GM19468 (cell line): ENCODE data around the gene CYB561.
"Not testable (repeated sequence)": the region's sequence is repeated elsewhere in the genome, so short reads cannot be mapped to it uniquely, and the experiment has no call there.

Experiments used
- ATAC-seq: cut with Tn5 transposase; IDR thresholded peaks from one replicate; pipeline ENCODE4 v1.9.1; 2021; ENCODE audit warnings: mild to moderate bottlenecking, moderate library complexity, moderate number of reproducible peaks; ENCODE audit not compliant: unreplicated experiment; ENCODE audit errors: extremely low read depth

Gene CYB561

DNA sequence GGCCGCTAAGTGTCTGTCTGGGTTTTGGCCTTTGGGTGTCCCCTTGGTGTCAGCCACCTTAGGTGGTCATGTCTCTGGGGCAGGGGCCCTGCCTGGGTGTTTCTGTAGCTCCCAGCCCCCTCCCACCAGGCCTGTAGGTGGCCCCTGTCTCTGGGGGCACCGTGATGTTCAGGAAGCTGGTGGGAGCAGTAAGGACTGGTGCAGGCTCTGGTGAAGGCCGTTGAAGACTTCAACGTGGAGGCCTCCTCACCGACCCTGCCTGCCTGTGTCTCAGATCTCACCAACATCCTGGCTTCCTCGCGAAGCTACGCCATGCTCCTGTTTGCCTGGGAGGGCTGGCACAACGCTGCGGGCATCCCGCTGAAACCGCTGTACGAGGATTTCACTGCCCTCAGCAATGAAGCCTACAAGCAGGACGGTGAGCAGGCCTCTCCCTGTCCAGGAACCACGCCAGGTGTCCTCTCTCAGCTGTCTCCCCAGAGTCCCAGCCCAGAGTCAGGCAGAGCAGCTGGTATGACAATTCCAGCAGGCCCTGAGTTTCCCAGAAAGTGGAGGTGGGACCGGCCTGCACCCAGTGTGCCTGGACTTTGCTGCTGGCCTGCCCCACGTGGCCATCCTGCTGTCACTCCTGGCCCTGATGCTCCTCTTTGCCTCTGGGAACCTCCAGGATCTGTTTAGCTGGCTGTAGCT lies 33.5 kb upstream of the CYB561 start:
- no peak for ATAC-seq

DNA sequence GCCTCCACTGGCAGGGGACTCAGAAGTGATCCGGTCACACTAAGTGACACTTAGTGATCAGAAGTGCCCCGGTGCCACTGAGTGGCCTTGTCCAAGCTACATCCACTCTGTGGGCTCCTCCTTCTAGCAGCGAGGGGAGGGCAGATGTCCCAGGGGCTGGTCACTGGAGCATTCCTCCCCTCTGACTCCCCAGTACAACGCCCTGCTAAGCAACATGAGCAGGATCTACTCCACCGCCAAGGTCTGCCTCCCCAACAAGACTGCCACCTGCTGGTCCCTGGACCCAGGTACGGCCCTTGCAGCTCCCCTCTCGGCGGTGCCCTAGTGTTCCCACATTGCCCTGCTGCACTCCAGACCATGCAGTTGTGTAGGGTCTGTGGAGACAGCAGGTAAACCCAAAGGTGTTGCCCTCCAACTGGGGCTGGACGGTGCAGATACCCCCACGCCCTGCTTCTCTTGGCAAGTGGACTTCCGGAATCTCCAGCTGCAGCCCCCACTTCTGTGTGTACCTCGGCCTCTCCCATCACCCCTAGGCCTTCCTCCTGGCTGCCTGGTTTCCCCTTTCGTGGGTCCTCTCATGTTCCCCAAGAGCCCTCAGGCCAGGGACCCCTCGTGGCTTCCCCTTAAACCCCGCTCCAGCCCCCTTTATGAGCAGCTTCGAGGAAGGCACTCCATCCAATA lies 32.8 kb upstream of the CYB561 start:
- no peak for ATAC-seq

DNA sequence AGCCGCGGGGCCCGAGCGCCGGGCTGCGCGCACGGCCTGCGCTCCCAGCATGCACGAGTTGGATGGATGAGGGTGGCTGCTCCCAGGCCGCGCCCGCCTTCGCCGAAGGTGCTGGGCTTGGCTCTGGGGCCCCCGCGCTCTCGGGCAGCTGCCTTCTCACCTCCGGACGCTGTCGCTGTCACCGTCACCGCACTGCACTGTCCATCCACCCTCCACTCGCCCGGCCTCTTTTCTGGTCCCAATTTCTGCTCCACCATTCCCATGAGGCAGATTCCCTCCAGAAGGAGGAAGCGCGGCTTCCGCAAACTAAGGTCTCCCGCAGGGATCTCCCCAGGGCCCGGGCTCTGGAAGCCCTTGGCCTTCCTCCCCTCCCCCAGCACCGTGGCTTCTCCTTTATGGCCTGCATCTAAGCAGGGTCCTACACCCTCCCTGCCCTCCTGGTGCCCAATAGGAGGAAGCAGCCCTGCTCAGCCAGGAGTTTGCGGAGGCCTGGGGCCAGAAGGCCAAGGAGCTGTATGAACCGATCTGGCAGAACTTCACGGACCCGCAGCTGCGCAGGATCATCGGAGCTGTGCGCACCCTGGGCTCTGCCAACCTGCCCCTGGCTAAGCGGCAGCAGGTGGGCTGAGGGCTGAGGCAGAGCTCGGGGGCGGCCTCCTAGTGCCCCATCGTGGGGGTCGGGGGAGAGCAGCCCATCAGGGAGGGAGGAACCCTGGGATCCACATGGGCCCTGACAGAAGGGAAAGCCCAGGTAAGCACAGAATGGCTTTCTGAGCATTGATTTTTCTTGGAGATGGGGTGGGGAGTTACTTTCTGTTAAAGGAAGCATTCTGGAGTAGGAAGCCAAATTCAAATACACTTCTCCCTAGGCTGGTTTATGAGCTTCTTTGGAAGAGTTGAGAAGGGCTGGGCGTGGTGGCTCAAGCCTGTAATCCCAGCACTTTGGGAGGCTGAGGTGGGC lies 31.7 kb upstream of the CYB561 start:
- ATAC-seq = no peak

DNA sequence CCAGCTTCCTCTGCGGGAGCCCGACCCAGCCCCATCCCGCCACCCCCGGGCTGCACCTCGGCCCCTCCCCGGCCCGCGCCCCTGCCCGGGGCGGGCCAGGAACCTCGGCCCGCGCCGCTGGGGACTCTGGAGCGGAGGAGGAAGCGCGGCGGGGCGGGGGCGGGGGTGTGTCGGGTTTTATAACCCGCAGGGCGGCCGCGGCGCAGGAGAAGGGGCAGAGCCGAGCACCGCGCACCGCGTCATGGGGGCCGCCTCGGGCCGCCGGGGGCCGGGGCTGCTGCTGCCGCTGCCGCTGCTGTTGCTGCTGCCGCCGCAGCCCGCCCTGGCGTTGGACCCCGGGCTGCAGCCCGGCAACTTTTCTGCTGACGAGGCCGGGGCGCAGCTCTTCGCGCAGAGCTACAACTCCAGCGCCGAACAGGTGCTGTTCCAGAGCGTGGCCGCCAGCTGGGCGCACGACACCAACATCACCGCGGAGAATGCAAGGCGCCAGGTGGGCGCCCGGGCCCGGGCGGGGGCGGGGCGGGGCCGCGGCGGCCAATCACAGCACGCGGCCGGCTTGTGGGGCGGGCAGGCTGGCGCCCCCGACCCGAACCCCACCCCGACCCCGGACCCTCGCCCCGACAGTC lies 30.9 kb upstream of the CYB561 start, which contains the start of gene ACE:
TSS of gene ACE (plus strand) at position 208 of the 626 bp plus-strand sequence. CDS start at position 242, 34 bp downstream.
- peak; percentile 28 for ATAC-seq

DNA sequence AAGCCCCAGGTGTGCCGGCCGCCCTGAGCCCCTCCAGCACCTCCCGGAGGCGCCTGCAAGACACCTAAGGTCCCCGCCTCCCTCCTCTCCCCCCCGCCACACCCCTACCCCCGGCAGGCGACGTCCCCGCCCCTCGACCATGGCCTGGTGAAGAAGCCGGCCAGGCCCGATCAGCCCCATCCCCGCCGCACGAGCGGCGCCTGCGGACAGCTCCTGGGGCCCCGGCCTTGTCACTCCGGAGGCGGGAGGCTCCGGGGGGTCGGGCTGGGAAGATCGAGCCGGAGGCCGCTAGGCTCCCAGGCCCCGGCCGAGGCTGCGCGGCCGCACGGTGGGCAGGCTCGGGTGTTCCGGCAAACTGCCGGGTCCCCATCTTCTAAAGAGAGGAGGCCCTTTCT lies 30.4 kb upstream of the CYB561 start:
- no peak for ATAC-seq

DNA sequence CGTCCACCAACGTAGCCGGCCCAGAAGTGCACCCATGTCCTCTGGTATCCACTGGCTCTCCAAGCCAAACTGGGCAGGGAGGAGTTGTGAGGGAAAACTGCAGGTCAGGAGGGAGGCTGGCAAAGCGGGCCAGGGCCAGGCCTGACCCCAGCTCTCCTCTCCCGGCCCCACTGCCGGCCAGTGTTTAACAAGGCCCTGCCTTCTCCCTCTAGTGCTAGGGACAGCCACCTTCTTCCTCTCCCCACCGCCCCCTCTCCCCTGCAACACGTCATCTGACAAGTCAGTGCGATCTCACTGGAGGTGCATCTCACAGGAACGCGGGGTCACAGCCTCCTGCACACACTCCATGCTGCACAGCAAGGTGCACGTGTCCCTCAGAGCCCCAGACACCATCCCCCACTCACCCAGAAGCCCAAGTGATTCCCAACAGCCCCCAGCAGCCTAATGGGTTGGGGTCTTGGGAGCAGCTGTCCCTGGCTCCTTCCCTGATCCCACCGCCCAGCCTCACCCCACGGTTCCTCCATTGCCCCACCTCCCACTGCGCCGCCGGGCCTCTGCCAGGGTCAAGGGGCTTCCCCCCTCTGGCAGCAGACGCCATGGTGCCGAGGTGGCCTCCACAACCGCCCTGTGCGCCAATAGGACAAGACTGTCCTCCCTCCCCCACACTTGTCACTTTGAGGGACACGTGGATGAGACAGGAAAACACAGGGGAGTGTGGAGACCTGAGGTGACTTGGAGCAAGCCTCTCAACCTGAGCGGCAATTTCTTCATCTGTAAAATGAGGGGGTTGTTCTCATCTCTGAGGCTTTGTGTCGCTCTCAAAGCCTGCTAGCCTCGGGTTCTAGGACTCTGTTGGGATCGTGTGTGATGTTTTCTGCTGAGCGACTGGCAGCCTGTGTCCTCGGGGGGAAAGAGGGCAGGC lies 29.6 kb upstream of the CYB561 start:
- no peak for ATAC-seq

DNA sequence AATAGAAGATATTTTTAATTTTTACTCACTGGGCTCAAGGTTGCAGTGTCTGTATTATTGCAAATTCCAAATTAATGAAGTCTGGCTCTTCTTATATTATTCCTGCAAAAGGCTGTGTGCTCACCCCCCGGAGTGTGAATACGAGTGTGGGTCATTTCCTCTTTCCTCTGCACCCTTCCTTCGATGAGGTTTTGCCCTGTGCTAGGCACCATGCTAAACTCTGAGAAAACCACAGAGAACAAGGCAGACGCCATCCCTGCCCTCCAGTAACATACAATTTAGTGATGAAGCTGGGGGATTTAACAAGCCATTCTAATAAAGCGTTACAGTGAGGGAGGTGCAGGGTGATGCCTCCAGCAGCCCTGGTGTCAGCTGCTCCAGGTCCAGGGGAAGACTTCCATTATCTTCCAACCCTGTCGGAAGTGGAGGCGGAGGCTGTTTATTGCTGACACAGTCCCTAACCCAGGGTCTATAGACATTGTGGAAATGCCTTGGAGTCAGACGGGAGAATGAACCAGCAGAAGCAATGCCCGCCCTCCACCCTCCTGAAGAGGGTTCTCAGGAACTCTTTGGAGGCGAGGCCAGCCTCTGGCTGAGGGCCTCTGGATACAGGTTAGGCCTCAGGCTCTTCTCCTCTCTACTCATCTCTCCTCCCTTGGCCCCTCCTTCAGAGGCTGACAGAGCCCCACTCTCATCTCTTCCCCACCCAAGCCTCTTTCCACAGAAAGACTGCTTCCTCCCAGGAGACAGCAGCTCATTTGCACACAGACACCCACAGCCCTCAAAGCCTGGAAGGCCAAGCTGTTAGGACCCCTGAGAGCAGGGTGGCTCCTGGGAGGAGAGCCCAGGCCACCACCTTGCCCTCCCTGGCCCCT lies 28.7 kb upstream of the CYB561 start:
- no peak for ATAC-seq

DNA sequence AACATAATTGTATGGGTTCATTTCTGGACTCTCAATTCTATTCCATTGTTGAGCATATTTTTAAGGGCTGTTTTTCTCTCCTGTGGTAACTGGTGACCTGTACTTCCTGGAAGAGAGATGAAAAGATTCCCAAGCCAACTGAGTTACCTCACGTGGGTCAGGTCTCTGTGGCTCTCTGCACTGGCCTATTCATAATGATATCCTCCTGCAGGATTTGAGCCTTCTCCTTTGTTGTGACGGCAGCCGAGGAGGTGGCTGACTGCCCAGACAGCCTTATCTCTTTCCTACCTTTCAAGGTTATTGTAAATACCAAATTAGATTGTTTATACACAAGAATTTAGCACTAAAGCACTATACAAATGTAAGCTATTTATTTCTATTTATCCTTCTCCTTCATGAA lies 28.1 kb upstream of the CYB561 start:
- ATAC-seq = no peak

DNA sequence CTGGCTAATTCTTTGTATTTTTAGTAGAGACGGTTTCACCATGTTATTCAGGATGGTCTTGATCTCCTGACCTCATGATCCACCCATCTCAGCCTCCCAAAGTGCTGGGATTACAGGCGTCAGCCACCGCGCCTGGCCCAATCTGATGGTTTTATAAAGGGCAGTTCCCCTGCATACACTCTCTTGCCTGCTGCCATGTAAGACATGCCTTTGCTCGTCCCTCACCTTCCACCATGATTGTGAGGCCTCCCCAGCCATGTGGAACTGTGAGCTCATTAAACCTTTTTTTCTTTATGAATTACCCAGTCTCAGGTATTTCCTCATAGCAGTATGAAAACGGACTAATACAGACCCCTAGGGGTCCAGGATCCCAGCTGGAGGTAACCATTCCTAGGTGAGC lies 22.0 kb upstream of the CYB561 start:
- ATAC-seq = not testable (repeated sequence)

DNA sequence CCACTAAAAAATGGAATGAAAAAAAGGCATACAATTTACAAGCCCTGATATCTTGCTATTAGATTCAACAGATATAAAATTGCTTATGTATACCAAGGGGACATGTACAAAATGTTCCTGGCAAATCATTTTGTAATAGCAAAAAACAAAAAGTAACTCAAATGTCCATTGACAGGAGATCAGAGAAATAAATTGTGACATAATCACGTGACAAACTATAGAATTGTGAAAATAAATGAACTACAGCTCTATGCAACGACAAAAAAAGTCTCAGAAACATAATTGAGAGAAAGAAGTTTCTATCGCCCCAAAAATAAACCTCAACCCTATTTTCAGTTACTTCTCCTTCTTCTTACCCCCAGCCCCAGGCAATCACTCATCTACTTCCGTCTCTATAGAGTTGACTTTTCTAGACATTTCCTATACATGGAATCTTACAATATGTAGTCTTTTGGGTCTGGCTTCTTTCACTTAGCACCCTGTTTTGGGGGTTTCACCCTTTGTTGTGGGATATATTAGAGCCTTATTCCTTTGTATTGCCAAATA lies 18.7 kb upstream of the CYB561 start:
- no peak for ATAC-seq

DNA sequence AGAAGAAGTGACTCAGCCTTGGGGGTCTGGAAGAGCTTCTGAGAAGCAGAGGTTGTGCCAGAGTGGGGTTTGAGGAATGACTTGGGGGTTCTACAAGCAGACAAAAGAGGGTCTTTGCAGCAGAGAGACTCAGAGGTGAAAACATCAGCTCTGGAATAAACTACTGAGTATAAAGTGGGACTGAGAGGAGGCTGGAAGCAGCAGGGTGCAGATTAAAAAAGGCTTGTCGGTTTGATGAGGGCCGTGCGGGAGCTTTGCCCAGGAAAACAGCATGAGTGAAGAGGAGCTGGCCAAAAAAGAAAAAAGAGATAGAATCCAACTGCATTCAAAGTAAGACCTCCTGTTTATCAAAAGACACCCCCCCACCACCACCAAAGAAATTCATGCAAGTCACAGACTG lies 17.7 kb upstream of the CYB561 start:
- ATAC-seq = no peak

DNA sequence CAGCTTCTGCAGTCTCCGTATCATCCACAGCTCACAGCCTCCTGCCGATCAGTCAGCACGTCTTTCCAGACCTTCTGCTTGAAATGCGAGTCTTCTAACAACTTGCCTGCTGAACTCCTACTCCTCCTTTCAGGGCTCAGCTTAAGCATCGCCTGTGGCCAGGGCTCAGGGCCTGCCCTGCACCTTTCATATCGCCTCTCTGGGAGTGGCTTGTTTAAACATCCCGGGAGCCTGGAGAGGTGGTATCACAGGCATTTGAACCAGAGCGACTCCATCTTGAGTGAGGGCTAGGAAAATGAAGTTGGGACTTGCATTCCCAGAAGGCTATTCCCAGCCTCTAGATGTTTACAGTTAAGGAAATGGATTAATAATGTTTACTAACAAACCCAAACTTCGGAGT lies 13.9 kb upstream of the CYB561 start:
- no peak for ATAC-seq

DNA sequence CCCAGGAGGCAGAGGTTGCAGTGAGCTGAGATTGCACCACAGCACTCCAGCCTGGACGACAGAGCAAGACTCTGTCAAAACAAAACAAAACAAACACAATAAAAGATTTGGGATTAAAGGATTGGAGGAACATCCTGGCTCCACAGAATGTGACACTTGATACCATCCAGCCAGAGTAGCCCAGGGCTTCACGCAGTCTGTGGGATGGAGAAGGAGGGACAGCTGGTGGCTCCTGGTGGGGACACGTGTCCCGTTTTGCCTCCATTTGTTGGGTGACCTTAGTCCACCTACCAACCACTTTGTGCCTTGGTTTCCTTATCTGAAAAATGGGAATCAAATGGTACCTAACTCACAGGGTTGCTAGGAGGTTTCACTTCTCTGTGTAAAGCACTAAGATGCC lies 12.4 kb upstream of the CYB561 start:
- ATAC-seq = no peak

DNA sequence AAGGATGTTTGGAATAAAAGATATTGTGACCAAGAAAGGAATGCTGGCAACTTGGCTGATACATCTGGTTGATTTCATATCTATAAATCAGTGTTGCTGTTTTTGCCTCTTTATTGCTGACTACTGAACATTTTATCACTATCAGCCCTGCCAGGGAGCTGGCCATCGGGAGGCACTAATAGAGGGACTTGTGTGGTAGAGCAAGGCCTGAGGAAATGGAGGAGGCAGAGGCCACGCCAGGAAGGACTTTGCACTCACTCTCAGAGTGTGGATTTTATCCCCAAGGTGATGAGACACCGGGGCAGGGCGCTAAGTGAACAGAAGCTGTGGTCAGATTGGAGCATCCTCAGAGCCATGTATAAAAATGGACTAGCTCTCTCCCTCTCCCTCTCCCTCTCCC lies 9.3 kb upstream of the CYB561 start:
- ATAC-seq = no peak

DNA sequence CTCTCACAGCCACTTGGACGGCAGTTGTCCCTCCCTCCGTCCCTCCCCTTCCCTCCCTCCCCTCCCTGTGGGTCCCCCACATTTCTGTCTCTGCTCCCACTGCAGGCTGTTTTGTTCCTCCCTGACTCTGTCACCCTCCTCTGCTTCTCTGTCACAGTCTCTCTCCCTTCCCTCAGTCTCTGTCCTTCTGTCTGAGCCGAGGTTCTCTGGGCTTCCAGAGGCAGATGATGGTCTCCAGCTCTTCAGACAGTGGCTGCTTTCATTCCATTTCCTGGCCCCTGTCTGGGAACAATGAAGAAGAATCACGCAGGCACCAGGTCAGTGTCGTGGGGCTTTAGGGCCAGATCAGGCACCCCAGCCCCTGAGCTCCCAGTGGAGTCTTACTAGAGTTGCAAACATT lies 8.8 kb upstream of the CYB561 start:
- ATAC-seq = no peak

DNA sequence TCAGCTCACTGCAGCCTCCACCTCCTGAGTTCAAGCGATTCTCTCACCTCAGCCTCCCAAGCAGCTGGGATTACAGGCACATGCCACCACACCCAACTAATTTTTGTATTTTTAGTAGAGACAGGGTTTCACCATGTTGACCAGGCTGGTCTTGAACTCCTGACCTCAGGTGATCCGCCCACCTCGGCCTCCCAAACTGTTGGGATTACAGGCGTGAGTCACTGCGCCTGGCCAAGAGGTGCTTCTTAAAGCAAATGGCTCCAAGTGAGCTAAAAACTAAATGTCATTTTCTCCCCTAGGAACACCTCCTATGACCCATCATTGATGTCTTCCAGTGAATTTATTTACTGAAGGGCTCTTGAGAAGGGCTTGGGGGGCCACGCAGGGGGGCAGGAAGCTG lies 8.3 kb upstream of the CYB561 start:
- ATAC-seq = not testable (repeated sequence)

DNA sequence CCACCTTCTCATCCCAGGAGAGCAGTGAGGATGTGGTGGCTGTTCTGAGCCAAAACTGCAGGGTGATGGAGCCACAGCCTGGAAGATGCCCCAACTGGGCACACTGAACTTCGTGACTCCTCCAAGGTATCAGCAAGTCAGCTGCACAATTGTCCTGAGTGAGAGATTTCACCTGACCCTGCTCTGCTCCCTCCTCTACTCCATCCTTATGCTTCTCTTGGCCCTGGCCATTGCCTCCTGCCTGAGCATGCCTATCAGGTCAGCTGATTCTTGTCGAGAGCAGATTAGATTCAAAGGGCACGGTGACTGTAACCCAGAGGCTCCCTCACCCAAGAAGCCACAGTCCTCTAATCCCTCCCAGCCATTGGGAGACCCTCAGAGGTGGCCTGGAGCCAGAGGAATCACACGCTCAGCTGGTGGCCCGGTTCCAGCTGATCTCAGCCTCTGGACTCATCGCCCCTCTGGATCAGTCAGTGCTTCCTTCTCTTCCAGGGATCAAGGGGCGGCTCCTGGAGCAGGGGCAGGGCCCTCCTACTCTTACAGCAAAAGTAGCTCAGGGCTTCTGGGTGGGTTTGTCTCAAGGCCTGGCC lies 7.0 kb upstream of the CYB561 start:
- no peak for ATAC-seq
